GM23248 (cell line): ENCODE measurements around the gene NLRC5.

Source experiments
- EZH2 ChIP-seq: fragments of 200-600 bp; sonication (generic); IDR thresholded peaks from 2 replicates; pipeline ENCODE4 v1.6.1; 2018; ENCODE audit warnings: antibody characterized with exemption, mild to moderate bottlenecking; ENCODE audit not compliant: insufficient read depth, poor library complexity, severe bottlenecking
- EZH2phosphoT487 ChIP-seq: fragments of 200-600 bp; sonication (generic); IDR thresholded peaks from 2 replicates; pipeline ENCODE4 v1.6.1; 2018; ENCODE audit warnings: antibody characterized with exemption, moderate library complexity, mild to moderate bottlenecking, low read depth; ENCODE audit not compliant: insufficient read depth

- TF ChIP-seq EZH2phosphoT487 (no peak), EZH2 (no peak)
Observed at GRCh38 chr16:57115168-57115513, 125.8 kb downstream of the NLRC5 start.
